Measurements from ENCODE around the gene CEP20.

CEP20 gene

DNA sequence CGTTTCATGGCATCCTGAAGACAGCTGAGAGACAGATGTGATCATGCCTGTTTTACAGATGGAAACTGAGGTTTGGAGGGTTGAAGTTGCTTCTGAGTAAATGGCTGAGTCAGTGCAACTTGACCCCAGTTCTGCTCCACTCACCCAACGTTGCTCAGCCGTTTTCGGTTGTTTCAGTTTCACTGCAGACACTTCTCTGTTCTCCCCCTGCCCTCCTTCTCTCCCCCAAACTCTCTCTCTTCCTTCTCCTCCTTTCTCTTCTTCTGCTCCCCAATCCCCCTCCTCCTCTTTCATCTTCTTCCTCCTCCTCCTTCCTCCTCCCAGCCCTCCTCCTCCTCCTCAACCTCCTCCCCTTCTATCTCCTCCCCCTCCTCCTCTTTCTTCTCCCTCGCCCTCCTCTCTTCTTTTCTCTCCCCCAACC lies 9.4 kb upstream of the CEP20 start:
- no peak overlapping the region for H3K27ac ChIP-seq (ENCODE audit: low read length)
- H3K27me3 ChIP-seq (ENCODE audit: control insufficient read depth in 1 of 2, insufficient read depth in 2 of 2, low read length in 2 of 2), result no peaks in the 10 kb centered on the region
- no peaks in the 10 kb centered on the region for H3K36me3 ChIP-seq (ENCODE audit: control insufficient read depth in 2 of 2, insufficient read depth in 2 of 2, low read length in 2 of 2)
- no peaks in the 10 kb centered on the region for H3K4me1 ChIP-seq (ENCODE audit: control insufficient read depth, insufficient read depth, low read length)
- no peaks in the 10 kb centered on the region for H3K9me3 ChIP-seq (ENCODE audit: control insufficient read depth in 2 of 2, low read length in 2 of 2)
- H3K4me3 ChIP-seq (ENCODE audit: low read length in 2 of 2), result no peak overlapping the region
- no peak overlapping the region for H3K9ac ChIP-seq (ENCODE audit: low read length in 2 of 2)

DNA sequence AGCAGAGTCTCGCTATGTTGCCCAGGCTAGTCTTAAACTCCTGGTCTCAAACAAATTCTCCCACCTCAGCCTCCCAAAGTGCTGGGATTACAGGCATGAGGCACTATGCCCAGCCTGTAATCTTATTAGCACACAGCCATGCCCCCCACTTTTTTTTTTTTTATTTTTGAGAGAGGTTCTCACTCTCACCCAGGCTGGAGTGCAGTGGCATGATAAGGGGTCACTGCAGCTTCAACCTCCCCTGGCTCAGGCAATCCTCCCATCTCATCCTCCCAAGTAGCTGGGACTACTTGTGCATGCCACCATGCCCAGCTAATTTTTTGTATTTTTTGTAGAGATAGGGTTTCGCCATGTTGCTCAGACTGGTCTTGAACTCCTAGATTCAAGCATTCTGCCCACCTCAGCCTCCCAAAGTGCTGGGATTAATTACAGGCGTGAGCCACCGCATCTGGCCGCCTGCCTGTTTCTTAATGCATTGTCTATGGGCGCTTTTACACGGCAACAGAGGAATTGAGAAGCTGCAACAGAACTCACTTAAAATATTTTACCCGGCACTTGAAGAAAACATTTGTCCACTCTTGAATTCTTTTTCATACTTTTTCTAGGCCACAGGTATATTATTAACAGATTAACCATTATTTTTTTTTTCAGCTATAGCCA lies 8.8 kb upstream of the CEP20 start:
- no peaks in the 10 kb centered on the region for H3K9me3 ChIP-seq (ENCODE audit: control insufficient read depth in 2 of 2, low read length in 2 of 2)
- H3K36me3 ChIP-seq (ENCODE audit: control insufficient read depth in 2 of 2, insufficient read depth in 2 of 2, low read length in 2 of 2), result no peaks in the 10 kb centered on the region
- no peaks in the 10 kb centered on the region for H3K4me1 ChIP-seq (ENCODE audit: control insufficient read depth, insufficient read depth, low read length)
- no peak overlapping the region for H3K4me3 ChIP-seq (ENCODE audit: low read length in 2 of 2)
- H3K9ac ChIP-seq (ENCODE audit: low read length in 2 of 2), result no peak overlapping the region
- H3K27ac ChIP-seq (ENCODE audit: low read length), result no peak overlapping the region
- no peaks in the 10 kb centered on the region for H3K27me3 ChIP-seq (ENCODE audit: control insufficient read depth in 1 of 2, insufficient read depth in 2 of 2, low read length in 2 of 2)

DNA sequence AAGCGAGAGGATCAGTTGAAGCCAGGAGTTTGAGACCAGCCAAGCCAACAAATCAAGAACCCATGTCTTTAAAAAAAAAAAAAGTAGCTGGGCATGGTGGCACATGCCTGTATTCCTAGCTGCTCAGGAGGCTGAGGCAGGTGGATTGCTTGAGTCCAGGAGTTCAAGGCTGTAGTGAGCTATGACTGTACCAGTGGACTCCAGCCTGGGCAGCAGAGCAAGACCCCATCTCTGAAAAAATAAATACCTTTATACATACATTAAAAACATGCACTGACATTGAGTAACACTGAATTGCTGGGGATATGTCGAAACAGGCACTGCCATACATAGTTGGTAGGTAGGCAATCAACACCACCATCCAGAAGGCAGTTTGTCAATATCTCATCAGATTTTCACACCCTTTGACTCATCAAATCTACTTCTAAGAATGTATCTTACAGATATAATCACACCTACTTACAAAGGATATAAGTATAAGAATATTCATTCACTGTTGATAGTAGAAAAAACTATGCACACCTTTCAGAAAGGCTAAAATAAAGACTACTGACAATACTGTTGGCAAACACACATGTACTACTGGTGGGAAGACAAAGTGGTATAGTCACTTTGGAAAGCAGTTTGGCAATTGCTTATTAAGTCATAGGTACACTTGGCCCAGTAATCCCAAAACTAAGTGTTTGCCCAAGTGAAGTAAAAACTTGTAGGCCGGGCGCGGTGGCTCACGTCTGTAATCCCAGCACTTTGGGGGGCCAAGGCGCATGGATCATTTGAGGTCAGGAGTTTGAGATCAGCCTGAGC lies 6.4 kb upstream of the CEP20 start:
- Histone ChIP-seq H3K4me3 (ENCODE audit: low read length in 2 of 2) (no peak overlapping the region), H3K27me3 (ENCODE audit: control insufficient read depth in 1 of 2, insufficient read depth in 2 of 2, low read length in 2 of 2) (no peaks in the 10 kb centered on the region), H3K9me3 (ENCODE audit: control insufficient read depth in 2 of 2, low read length in 2 of 2) (no peaks in the 10 kb centered on the region), H3K27ac (ENCODE audit: low read length) (no peak overlapping the region), H3K9ac (ENCODE audit: low read length in 2 of 2) (no peak overlapping the region), H3K4me1 (ENCODE audit: control insufficient read depth, insufficient read depth, low read length) (no peaks in the 10 kb centered on the region), H3K36me3 (ENCODE audit: control insufficient read depth in 2 of 2, insufficient read depth in 2 of 2, low read length in 2 of 2) (no peaks in the 10 kb centered on the region)

DNA sequence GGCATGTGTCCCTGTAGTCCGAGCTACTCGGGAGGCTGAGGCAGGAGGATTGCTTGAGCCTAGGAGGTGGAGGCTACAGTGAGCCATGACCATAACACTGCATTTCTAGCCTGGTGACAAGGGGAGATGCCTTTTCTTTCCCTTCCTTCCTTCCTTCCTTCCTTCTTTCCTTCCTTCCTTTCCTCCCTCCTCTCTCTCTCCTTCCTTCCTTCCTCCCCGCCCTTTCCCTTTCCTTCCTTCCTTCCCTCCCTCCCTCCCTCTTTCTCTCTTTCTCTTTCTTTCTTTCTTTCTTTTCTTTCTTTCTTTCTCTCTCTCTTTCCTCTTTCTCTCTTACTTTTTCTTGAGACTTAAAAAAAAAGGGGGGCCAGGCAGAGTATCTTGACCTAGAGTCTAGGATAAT lies 3.1 kb upstream of the CEP20 start:
- Histone ChIP-seq H3K4me3 (ENCODE audit: low read length in 2 of 2) (no peak overlapping the region), H3K4me1 (ENCODE audit: control insufficient read depth, insufficient read depth, low read length) (peaks cover 22% of the 10 kb centered on the region), H3K36me3 (ENCODE audit: control insufficient read depth in 2 of 2, insufficient read depth in 2 of 2, low read length in 2 of 2) (no peaks in the 10 kb centered on the region), H3K27me3 (ENCODE audit: control insufficient read depth in 1 of 2, insufficient read depth in 2 of 2, low read length in 2 of 2) (no peaks in the 10 kb centered on the region), H3K9me3 (ENCODE audit: control insufficient read depth in 2 of 2, low read length in 2 of 2) (no peaks in the 10 kb centered on the region), H3K27ac (ENCODE audit: low read length) (no peak overlapping the region), H3K9ac (ENCODE audit: low read length in 2 of 2) (no peak overlapping the region)

DNA sequence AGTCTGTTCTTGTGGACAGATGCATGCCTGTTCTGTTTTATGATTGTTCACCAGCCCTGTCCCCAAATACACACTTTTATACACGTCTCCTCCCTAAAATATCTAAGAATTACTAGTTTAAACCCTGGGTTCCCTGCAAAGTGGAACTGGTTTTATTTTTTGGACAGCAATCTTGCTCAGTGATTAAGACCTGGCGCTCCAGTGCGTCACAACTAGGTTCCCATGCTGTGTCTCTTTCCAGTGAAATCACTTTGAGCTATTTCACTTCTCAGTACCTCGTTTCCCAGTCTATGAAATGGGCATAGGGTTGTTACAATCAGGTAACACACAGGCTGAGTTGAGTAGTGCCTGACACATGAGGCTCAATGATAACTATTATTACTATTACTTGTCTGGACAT lies 1.1 kb downstream of the CEP20 start:
- Histone ChIP-seq H3K27me3 (ENCODE audit: control insufficient read depth in 1 of 2, insufficient read depth in 2 of 2, low read length in 2 of 2) (no peaks in the 10 kb centered on the region), H3K27ac (ENCODE audit: low read length) (no peak overlapping the region), H3K9ac (ENCODE audit: low read length in 2 of 2) (peak overlapping the region in 1 of 2 donors; percentile 91), H3K9me3 (ENCODE audit: control insufficient read depth in 2 of 2, low read length in 2 of 2) (no peaks in the 10 kb centered on the region), H3K4me3 (ENCODE audit: low read length in 2 of 2) (peak overlapping the region; percentile 97 to 100), H3K36me3 (ENCODE audit: control insufficient read depth in 2 of 2, insufficient read depth in 2 of 2, low read length in 2 of 2) (no peaks in the 10 kb centered on the region), H3K4me1 (ENCODE audit: control insufficient read depth, insufficient read depth, low read length) (peaks cover 28% of the 10 kb centered on the region)

DNA sequence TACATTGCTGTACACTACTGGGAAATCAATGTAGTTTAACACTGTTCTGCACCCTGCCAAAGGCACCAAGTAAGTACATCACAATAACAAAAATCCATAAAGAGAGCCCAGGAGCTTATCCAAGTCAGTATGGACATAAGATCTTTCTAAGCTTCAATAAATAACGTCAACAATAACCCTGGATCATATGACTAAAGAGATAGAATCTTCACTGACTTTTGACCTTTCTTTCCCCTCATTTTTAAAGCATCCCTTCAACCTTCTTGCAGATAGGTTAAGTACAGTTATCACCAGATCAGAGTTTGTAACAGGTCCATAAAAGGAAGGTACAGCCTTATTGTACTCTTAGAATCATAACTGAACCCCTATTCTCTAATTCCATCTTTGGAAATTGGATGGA lies 2.3 kb downstream of the CEP20 start:
- Histone ChIP-seq H3K9me3 (ENCODE audit: control insufficient read depth in 2 of 2, low read length in 2 of 2) (no peaks in the 10 kb centered on the region), H3K9ac (ENCODE audit: low read length in 2 of 2) (no peak overlapping the region), H3K27me3 (ENCODE audit: control insufficient read depth in 1 of 2, insufficient read depth in 2 of 2, low read length in 2 of 2) (no peaks in the 10 kb centered on the region), H3K27ac (ENCODE audit: low read length) (no peak overlapping the region), H3K4me3 (ENCODE audit: low read length in 2 of 2) (no peak overlapping the region), H3K36me3 (ENCODE audit: control insufficient read depth in 2 of 2, insufficient read depth in 2 of 2, low read length in 2 of 2) (peaks cover 0 to 8% of the 10 kb centered on the region in 2 donors), H3K4me1 (ENCODE audit: control insufficient read depth, insufficient read depth, low read length) (peaks cover 28% of the 10 kb centered on the region)

DNA sequence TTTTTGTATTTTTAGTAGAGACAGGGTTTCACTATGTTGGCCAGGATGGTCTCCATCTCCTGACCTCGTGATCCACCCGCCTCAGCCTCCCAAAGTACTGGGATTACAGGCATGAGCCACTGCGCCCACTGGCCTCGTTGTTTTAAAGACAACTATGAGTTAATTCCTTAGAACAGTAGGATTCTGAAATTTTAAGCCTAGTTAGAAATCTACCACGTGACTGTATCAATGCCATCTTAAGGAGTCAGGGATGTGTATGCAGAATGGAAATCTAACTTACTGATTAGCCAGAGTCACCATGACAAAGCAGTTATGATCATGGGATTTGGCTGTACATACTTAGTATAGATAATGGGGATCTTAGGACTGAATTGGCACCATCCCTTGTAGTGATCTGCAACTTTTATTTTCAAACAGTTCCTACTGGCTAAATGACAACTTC lies 2.8 kb downstream of the CEP20 start:
- no peak overlapping the region for H3K27ac ChIP-seq (ENCODE audit: low read length)
- H3K4me1 ChIP-seq (ENCODE audit: control insufficient read depth, insufficient read depth, low read length), result peaks cover 28% of the 10 kb centered on the region
- no peak overlapping the region for H3K9ac ChIP-seq (ENCODE audit: low read length in 2 of 2)
- peaks cover 1 to 8% of the 10 kb centered on the region in 2 donors for H3K36me3 ChIP-seq (ENCODE audit: control insufficient read depth in 2 of 2, insufficient read depth in 2 of 2, low read length in 2 of 2)
- H3K27me3 ChIP-seq (ENCODE audit: control insufficient read depth in 1 of 2, insufficient read depth in 2 of 2, low read length in 2 of 2), result no peaks in the 10 kb centered on the region
- no peak overlapping the region for H3K4me3 ChIP-seq (ENCODE audit: low read length in 2 of 2)
- no peaks in the 10 kb centered on the region for H3K9me3 ChIP-seq (ENCODE audit: control insufficient read depth in 2 of 2, low read length in 2 of 2)

DNA sequence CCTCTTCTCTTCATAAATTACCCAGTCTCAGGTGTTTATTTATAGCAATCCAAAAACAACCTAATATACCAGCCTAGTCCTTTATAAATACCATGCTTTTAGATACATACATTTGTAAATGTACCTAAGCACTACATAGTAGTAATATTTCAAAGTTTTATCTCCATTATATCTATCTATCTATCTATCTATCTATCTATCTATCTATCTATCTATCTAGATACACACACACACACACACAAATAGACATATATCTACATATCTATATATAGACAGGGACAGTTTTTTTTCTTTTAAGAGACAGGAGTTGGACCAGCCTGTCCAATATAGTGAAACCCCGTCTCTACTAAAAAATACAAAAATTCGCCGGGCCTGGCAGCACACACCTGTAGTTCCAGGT lies 5.8 kb downstream of the CEP20 start:
- H3K27ac ChIP-seq (ENCODE audit: low read length), result no peak overlapping the region
- H3K4me3 ChIP-seq (ENCODE audit: low read length in 2 of 2), result no peak overlapping the region
- H3K9me3 ChIP-seq (ENCODE audit: control insufficient read depth in 2 of 2, low read length in 2 of 2), result no peaks in the 10 kb centered on the region
- no peak overlapping the region for H3K9ac ChIP-seq (ENCODE audit: low read length in 2 of 2)
- H3K27me3 ChIP-seq (ENCODE audit: control insufficient read depth in 1 of 2, insufficient read depth in 2 of 2, low read length in 2 of 2), result no peaks in the 10 kb centered on the region
- peaks cover 12% of the 10 kb centered on the region for H3K4me1 ChIP-seq (ENCODE audit: control insufficient read depth, insufficient read depth, low read length)
- peaks cover 9 to 11% of the 10 kb centered on the region in 2 donors for H3K36me3 ChIP-seq (ENCODE audit: control insufficient read depth in 2 of 2, insufficient read depth in 2 of 2, low read length in 2 of 2)

DNA sequence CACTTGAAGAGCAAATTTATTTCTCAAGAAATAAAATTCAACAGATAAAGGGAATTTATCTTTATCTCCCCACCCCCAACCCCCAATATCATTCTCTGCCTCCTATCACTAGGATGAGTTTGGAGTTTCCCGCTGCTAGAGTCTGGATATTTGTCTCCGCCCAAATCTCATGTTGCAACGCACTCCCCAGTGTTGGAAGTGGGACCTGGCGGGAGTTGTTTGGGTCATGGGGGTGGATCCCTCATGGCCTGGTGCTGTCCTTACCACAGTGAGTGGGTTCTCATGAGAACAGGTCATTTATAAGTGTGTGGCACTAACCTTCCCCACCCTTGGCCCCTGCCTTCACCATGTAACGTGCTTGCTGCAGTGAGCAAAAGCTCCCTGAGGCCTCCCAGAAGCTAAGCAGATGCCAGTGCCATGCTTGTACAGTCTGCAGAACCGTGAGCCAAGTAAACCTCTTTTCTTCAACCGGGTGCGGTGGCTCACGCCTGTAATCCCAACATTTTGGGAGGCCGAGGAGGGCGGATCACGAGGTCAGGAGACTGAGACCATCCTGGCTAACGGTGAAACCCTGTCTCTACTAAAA lies 6.5 kb downstream of the CEP20 start:
- H3K9ac ChIP-seq (ENCODE audit: low read length in 2 of 2), result no peak overlapping the region
- no peak overlapping the region for H3K27ac ChIP-seq (ENCODE audit: low read length)
- no peaks in the 10 kb centered on the region for H3K27me3 ChIP-seq (ENCODE audit: control insufficient read depth in 1 of 2, insufficient read depth in 2 of 2, low read length in 2 of 2)
- no peaks in the 10 kb centered on the region for H3K9me3 ChIP-seq (ENCODE audit: control insufficient read depth in 2 of 2, low read length in 2 of 2)
- H3K36me3 ChIP-seq (ENCODE audit: control insufficient read depth in 2 of 2, insufficient read depth in 2 of 2, low read length in 2 of 2), result peaks cover 9 to 11% of the 10 kb centered on the region in 2 donors
- peaks cover 7% of the 10 kb centered on the region for H3K4me1 ChIP-seq (ENCODE audit: control insufficient read depth, insufficient read depth, low read length)
- no peak overlapping the region for H3K4me3 ChIP-seq (ENCODE audit: low read length in 2 of 2)

DNA sequence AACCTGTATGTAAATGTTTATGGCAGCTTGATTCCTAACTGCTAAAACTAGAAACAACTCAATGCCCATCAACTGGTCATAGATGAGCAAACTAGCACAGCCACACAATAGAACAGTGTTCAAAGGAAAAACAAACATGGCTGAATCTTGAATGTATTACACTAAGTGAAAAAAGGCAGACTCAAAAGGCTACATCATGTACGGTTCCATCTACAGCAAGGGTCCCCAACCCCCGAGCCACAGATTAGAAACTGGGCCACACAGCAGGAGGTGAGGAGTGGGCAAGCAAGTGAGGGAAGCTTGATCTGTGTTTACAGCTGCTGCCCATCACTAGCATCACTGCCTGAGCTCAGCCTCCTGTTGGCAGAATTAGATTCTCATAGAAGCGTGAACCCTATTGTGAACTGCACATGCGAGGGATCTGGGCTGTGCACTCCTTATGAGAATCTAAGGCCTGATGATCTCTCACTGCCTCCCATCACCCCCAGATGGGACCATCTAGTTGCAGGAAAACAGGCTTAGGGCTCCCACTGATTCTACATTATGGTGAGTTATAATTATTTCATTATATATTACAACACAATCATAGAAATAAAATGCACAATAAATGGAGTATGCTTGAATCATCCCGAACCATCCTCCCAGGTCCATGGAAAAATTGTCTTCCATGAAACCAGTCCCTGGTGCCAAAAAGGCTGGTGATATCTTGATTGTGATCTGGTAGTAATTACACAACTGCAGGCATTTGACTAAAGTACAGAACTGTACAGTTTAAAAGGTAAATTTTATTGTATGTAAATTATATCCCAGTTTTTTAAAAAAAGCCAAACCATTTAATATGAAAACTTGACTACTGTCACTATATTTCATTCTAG lies 7.7 kb downstream of the CEP20 start:
- peaks cover 9 to 11% of the 10 kb centered on the region in 2 donors for H3K36me3 ChIP-seq (ENCODE audit: control insufficient read depth in 2 of 2, insufficient read depth in 2 of 2, low read length in 2 of 2)
- H3K4me1 ChIP-seq (ENCODE audit: control insufficient read depth, insufficient read depth, low read length), result no peaks in the 10 kb centered on the region
- no peaks in the 10 kb centered on the region for H3K27me3 ChIP-seq (ENCODE audit: control insufficient read depth in 1 of 2, insufficient read depth in 2 of 2, low read length in 2 of 2)
- no peaks in the 10 kb centered on the region for H3K9me3 ChIP-seq (ENCODE audit: control insufficient read depth in 2 of 2, low read length in 2 of 2)
- no peak overlapping the region for H3K4me3 ChIP-seq (ENCODE audit: low read length in 2 of 2)
- no peak overlapping the region for H3K9ac ChIP-seq (ENCODE audit: low read length in 2 of 2)
- peak overlapping the region; percentile 19 for H3K27ac ChIP-seq (ENCODE audit: low read length)

Data from stomach smooth muscle (tissue), 2 donors.